ENCODE data around the gene CYTH4.

GRCh38 chr22:37253126-37253660 lies 29.1 kb upstream of the CYTH4 start:
- no peak; the same call in 1 of the 2 replicates for TF ChIP-seq CTCF (IDR thresholded peaks at IDR 0.05)
- no peak for TF ChIP-seq ZFX (IDR thresholded peaks at IDR 0.05; ENCODE audit: borderline replicate concordance)

Measured in 22Rv1 (cell line).